GM18508 (cell line): ENCODE results near the gene CACNA1G.

ENCODE experiments used
- ATAC-seq: cut with Tn5 transposase; IDR thresholded peaks from one replicate; pipeline ENCODE4 v1.9.1; 2021; ENCODE audit warnings: moderate number of reproducible peaks; ENCODE audit not compliant: insufficient read depth, unreplicated experiment

CACNA1G gene

GRCh38 chr17:50608700-50609379 is 48.3 kb downstream of the CACNA1G start:
- no peak for ATAC-seq

- no peak for ATAC-seq
These were observed 49.0 kb downstream of the CACNA1G start for GRCh38 chr17:50609380-50610074.

- no peak for ATAC-seq
These were observed 51.1 kb downstream of the CACNA1G start for GRCh38 chr17:50611634-50612033.

GRCh38 chr17:50612281-50612680 is 51.8 kb downstream of the CACNA1G start:
- ATAC-seq: no peak

GRCh38 chr17:50613007-50613992 is 52.8 kb downstream of the CACNA1G start:
- ATAC-seq: no peak

GRCh38 chr17:50614471-50615051 is 54.0 kb downstream of the CACNA1G start:
- ATAC-seq: no peak

- no peak for ATAC-seq
These were observed 55.3 kb downstream of the CACNA1G start for GRCh38 chr17:50615828-50616227.

GRCh38 chr17:50618300-50618699 is 57.8 kb downstream of the CACNA1G start:
- ATAC-seq: no peak

- no peak for ATAC-seq
These were observed 58.4 kb downstream of the CACNA1G start for GRCh38 chr17:50618941-50619340.

GRCh38 chr17:50619489-50619888 is 59.0 kb downstream of the CACNA1G start:
- no peak for ATAC-seq

- no peak for ATAC-seq
These were observed 59.7 kb downstream of the CACNA1G start for GRCh38 chr17:50620237-50620636.

- ATAC-seq: no peak
These were observed 60.3 kb downstream of the CACNA1G start for GRCh38 chr17:50620858-50621257.

GRCh38 chr17:50621574-50622031 is 61.1 kb downstream of the CACNA1G start:
- ATAC-seq: no peak

GRCh38 chr17:50624321-50624934 is 63.9 kb downstream of the CACNA1G start:
- no peak for ATAC-seq

- ATAC-seq: no peak
These were observed 64.7 kb downstream of the CACNA1G start for GRCh38 chr17:50625032-50625871.

- no peak for ATAC-seq
These were observed 65.6 kb downstream of the CACNA1G start for GRCh38 chr17:50626037-50626574.

- ATAC-seq: no peak
These were observed 66.7 kb downstream of the CACNA1G start for GRCh38 chr17:50627036-50627781.
